HuH-7 (cell line): ENCODE results near the gene SSX4.
"Not testable (repeated sequence)": the region's sequence is repeated elsewhere in the genome, so short reads cannot be mapped to it uniquely, and the experiment has no call there.

Experiments used
- DNase-seq: peaks from one replicate; pipeline ENCODE4 v3.0.0; 2011; ENCODE audit warnings: low spot score

Gene SSX4

GRCh38 chrX:48383239-48383638 is at the start of gene SSX4:
TSS of gene SSX4 (plus strand) at chrX:48383539. CDS start at chrX:48384054, 515 bp downstream.
- not testable (repeated sequence) for DNase-seq

DNA sequence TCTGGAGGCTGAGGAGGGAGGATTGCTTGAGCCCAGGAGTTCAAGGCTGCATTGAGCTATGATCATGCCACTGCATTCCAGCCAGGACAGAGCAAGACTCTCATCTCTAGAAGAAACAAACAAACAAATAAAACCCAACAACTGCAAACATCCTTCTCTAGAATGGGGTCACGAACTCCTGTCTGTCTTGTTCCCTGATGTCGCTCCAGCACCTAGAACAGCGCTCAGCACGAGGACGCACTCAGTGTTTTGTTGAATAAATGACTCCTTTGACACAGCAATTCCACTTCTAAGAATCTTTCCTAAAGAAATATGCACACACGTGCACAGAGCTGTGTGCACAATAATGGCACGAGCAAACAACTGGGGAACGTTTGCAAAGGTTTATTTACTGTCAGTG is 37.3 kb upstream of the SSX4 start:
- not testable (repeated sequence) for DNase-seq

DNA sequence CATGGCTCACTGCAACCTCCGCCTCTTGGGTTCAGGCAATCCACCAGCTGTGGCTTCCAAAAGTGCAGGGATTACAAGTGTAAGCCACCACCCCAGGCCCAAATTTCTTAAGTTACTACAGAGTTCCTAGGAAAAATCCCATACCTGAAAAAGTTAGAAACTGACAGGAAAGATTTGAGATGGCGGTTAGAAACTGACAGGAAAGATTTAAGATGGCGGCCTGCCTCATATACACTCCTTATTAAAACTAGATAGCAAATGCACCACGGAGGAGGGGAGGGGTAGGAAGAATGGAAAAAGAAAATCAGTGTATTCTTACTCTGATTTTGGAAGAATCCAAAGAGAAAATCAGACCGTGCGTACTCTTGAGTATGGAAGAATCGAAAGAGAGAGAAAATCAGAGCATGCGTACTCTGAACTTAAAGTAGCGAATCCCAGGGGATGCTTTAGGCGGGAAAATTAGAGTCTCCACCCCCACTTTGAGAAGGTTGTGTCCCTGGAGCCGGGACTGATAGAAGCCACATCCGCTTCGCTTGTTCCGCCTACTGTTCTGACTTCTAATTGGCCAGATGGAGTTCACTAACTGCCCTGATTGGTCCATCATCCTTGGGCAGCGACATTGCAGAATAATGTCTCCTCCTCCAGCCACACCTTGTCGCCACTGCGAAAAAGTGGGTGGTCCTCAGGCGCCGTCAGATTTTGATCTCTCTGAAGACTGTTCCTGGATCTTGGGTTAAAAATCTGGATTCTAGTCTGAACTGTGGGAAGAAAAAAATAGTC is 26.8 kb upstream of the SSX4 start, which contains the start of gene SSX3:
Gene SSX3 (minus strand): TSS at position 389 of the 780 bp plus-strand sequence. CDS start 1,454 bp downstream, outside the sequence.
- not testable (repeated sequence) for DNase-seq

DNA sequence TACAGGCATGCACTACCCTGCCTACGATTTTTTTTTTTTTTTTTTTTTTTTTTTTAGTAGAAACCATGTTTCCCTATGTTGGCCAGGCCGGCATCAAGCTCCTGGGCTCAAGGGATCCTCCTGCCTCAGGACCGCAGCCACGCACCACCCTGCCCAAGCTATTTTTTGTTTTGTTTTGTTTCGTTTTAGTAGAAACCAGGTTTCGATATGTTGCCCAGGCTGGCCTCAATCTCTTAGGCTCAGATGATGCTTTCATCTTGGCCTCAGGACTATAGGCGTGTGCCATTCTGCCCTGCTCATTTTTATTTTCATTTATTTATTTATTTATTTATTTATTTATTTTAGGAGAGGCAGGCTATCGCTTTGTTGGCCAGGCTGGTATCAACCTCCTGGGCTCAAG is 25.7 kb upstream of the SSX4 start:
- no peak for DNase-seq

- not testable (repeated sequence) for DNase-seq
Observed at GRCh38 chrX:48359281-48359680, 24.1 kb upstream of the SSX4 start.

DNA sequence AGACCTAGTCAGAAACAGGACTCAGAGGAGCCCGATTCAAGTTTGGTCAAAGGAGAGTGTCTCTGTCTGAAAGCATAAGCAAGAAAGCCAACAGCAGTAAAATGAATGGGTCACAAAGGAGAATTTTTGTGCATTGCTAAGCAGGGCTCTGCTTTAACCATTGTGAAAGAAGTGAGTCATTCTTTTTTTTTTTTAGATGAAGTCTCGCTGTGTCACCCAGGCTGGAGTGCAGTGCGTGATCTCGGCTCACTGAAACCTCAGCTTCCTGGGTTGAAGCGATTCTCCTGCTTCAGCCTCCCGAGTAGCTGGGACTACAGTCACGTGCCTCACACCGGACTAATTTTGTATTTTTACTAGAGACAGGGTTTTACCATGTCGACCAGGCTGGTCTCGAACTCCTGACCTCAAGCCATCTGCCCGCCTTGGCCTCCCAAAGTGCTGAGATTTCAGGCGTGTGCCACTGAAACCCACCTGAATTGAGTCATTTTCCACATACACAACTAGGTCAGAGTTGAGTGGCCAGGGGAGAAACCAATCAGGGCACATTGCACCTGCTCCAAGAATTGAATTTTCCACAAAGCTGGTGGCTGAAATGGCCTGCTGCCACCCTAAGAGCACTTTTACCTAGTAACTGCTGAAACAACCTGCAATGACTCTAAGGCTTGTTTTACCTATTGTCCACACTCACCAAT is 15.5 kb upstream of the SSX4 start:
- DNase-seq: not testable (repeated sequence)

- DNase-seq: not testable (repeated sequence)
Observed at GRCh38 chrX:48370408-48370807, 12.9 kb upstream of the SSX4 start.

- not testable (repeated sequence) for DNase-seq
Observed at GRCh38 chrX:48396931-48397330, 13.6 kb downstream of the SSX4 start.

DNA sequence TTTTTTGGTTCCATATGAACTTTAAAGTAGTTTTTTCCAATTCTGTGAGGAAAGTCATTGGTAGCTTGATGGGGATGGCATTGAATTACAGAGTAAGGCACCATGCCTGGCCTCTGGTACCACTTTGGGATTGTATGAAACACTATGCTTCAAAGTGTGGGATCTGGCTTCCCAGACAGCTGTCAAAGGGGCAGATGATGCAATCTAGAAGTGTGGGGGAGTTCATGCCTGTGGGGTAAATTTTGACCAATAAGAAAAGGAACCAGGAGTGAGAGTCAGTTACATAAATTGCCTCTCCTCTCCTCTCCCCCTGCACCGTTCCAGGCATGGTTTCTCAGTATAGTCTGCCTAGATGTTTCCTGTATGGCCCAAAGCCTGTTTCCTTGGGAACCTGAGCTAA is 14.5 kb downstream of the SSX4 start:
- not testable (repeated sequence) for DNase-seq

- not testable (repeated sequence) for DNase-seq
Observed at GRCh38 chrX:48411860-48412259, 28.5 kb downstream of the SSX4 start, which contains the start of gene SSX4B. TSS of gene SSX4B (minus strand) at chrX:48411960. CDS start at chrX:48411372, 588 bp downstream.

- DNase-seq: not testable (repeated sequence)
Observed at GRCh38 chrX:48427027-48427716, 43.8 kb downstream of the SSX4 start.

DNA sequence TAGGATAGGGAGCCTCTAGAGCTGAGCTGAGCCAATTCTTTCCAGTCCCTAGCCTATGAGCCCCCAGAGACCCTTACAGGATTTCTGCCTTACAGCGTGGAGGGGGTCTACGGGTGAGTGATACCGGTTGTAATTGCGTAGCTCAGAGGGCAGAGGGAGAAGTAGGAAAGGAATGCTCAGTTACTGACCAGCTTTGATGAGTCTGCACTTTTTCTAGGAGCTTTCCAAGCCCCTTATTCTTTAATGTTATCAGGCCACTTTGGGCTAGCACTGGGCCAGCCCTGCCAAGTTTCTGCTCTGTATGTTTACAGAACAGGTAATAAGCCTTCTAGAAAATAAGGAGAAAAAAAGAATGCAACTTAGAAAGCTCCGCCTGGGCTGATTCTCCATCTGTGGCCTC is 46.3 kb downstream of the SSX4 start:
- not testable (repeated sequence) for DNase-seq

DNA sequence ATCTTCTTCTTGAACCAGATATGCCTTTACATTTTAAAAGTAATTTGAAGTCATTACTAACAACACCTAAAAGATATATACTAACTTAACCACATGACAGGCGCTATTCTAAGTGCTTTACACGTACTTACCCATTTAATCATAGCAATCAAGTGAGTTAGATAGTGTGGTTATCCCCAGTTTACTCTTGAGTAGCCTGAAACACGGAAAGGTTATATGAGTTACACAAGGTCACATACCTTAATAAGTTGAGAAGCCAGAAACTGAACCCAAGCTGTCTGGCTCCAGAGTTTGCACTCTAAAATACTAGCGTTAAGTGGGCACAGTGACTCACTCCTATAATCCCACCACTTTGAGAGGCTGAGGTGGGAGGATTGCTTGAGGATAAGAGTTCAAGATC is 46.8 kb downstream of the SSX4 start:
- not testable (repeated sequence) for DNase-seq

DNA sequence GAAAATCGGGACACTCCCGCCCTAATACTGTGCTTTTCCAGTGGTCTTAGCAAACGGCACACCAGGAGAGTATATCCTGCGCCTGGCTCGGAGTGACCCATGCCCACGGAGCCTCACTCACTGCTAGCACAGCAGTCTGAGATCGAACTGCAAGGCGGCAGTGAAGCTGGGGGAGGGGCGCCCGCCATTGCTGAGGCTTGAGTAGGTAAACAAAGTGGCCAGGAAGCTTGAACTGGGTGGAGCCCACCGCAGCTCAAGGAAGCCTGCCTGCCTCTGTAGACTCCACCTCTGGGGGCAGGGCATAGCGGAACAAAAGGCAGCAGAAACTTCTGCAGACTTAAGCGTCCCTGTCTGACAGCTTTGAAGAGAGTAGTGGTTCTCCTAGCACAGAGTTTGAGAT is 50.4 kb downstream of the SSX4 start:
- not testable (repeated sequence) for DNase-seq
